ENCODE measurements around the gene CCDC30. TPM values are rescaled to one million over a fixed set of nuclear protein-coding genes. Genes with fewer than 3 reads are reported as not detected.

The CCDC30 gene
- total RNA-seq, 4 donors from 2014 or later, result 2.7 to 13.3 (median 7.1) TPM

GRCh38 chr1:42698081-42698813 is 235.2 kb downstream of the CCDC30 start:
- whole genome bisulfite sequencing, 2 donors, result 89 to 95% methylated on average over 4 of the region's 4 CpGs
- no peak overlapping the region for H3K4me3 ChIP-seq
- TF ChIP-seq POLR2A (IDR thresholded peaks at IDR 0.05) (no peak), EP300 (IDR thresholded peaks at IDR 0.05) (no peak)
- TF ChIP-seq, protein P1, sequence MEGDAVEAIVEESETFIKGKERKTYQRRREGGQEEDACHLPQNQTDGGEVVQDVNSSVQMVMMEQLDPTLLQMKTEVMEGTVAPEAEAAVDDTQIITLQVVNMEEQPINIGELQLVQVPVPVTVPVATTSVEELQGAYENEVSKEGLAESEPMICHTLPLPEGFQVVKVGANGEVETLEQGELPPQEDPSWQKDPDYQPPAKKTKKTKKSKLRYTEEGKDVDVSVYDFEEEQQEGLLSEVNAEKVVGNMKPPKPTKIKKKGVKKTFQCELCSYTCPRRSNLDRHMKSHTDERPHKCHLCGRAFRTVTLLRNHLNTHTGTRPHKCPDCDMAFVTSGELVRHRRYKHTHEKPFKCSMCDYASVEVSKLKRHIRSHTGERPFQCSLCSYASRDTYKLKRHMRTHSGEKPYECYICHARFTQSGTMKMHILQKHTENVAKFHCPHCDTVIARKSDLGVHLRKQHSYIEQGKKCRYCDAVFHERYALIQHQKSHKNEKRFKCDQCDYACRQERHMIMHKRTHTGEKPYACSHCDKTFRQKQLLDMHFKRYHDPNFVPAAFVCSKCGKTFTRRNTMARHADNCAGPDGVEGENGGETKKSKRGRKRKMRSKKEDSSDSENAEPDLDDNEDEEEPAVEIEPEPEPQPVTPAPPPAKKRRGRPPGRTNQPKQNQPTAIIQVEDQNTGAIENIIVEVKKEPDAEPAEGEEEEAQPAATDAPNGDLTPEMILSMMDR (IDR thresholded peaks at IDR 0.05), result no peak
- no peak overlapping the region for H3K27ac ChIP-seq
- no peaks in the 10 kb centered on the region for H3K9me3 ChIP-seq
- no peaks in the 10 kb centered on the region for H3K27me3 ChIP-seq
- H3K36me3 ChIP-seq, result peaks cover 0 to 74% (median 7%) of the 10 kb centered on the region in 3 donors
- peaks cover 0 to 14% (median 0%) of the 10 kb centered on the region in 4 donors for H3K4me1 ChIP-seq
- DNase-seq (ENCODE audit: low spot score in 2 of 2), result no peak

DNA sequence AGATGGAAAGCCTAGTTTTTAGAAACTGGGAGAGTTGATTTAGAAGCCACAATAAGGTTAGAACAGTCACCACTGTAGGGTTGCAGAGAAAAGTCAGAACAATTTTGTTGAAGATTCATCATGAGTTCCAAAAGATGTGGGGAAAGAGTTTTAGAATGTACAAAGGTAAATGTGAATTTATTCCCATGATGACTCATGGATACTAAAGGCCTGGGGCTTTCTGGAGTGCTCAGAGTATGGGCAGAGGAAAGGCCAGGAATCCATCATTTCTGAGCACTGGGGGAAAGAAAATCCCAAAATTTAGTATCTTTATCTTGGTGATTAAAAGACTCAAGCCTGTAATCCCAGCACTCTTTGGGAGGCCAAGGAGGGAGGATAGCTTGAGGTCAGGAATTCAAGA is 236.9 kb downstream of the CCDC30 start:
- Histone ChIP-seq H3K9me3 (no peaks in the 10 kb centered on the region), H3K4me3 (no peak overlapping the region), H3K27ac (no peak overlapping the region), H3K4me1 (peaks cover 0 to 3% (median 0%) of the 10 kb centered on the region in 4 donors), H3K27me3 (no peaks in the 10 kb centered on the region), H3K36me3 (peaks cover 0 to 88% (median 10%) of the 10 kb centered on the region in 3 donors)
- TF ChIP-seq, protein P1 (IDR thresholded peaks at IDR 0.05), result no peak
- TF ChIP-seq EP300 (IDR thresholded peaks at IDR 0.05) (no peak), POLR2A (IDR thresholded peaks at IDR 0.05) (no peak)
- no peak for DNase-seq (ENCODE audit: low spot score in 2 of 2)

GRCh38 chr1:42703888-42704464 is 240.9 kb downstream of the CCDC30 start:
- TF ChIP-seq, protein P1 (IDR thresholded peaks at IDR 0.05), result no peak
- TF ChIP-seq POLR2A (IDR thresholded peaks at IDR 0.05) (no peak), EP300 (IDR thresholded peaks at IDR 0.05) (no peak)
- Histone ChIP-seq H3K27ac (no peak overlapping the region), H3K36me3 (peaks cover 0 to 99% (median 11%) of the 10 kb centered on the region in 3 donors), H3K4me1 (no peaks in the 10 kb centered on the region), H3K9me3 (peaks cover 0 to 6% (median 0%) of the 10 kb centered on the region in 4 donors), H3K27me3 (no peaks in the 10 kb centered on the region), H3K4me3 (no peak overlapping the region)
- DNase-seq (ENCODE audit: low spot score in 2 of 2), result no peak
- 82 to 87% methylated on average over 7 of the region's 7 CpGs for WGBS, 2 donors

Small RNAs within 50 kb of the gene (small RNA-seq; reads per million reads assigned to genes)
- gene RNU6-536P (not detected), gene TMSB4XP1 (not detected)

Other genes starting within 250 kb of the CCDC30 start
- gene FOXJ3, start 128.1 kb upstream of the CCDC30 start, total RNA-seq, result 10 to 100 TPM; 42.7 to 68.1 (median 64.5) TPM
- 1 to 10 TPM in 2 of 4 donors, under 1 TPM in 1, not detected in 1; 0.30 to 3.1 (median 2.2) TPM for gene RIMKLA, start 82.5 kb upstream of the CCDC30 start, total RNA-seq
- gene ZMYND12, start 7.3 kb upstream of the CCDC30 start, total RNA-seq, result 1 to 10 TPM in 2 of 4 donors, under 1 TPM in 1, not detected in 1; 0.42 to 2.9 (median 1.3) TPM
- gene PPCS, start 6.7 kb upstream of the CCDC30 start, total RNA-seq, result 10 to 100 TPM; 21.8 to 50.1 (median 43.0) TPM
- gene PPIH, start 195.1 kb downstream of the CCDC30 start, total RNA-seq, result 10 to 100 TPM; 22.4 to 33.6 (median 28.1) TPM
- gene YBX1, start 219.1 kb downstream of the CCDC30 start, total RNA-seq, result 100 to 1,000 TPM; 377 to 579 (median 441) TPM